NCI-H82 treated with DMSO at 0.1 percent for 48 hours (cell line): ENCODE measurements around the gene MAPK14.
A peak's percentile ranks its signal among the peaks of the same experiment; 100 is the strongest.

Experiments
- DNase-seq: peaks from one replicate; lab custom pipeline; 2025; ENCODE audit not compliant: unreplicated experiment; lab: John Stamatoyannopoulos, UW

The MAPK14 gene

GRCh38 chr6:36035225-36035624, 7.6 kb downstream of the MAPK14 start:
- DNase-seq, result no peak

- no peak for DNase-seq
Measured at GRCh38 chr6:36038120-36038876, 10.7 kb downstream of the MAPK14 start.

GRCh38 chr6:36039112-36039511, 11.5 kb downstream of the MAPK14 start:
- no peak for DNase-seq

DNA sequence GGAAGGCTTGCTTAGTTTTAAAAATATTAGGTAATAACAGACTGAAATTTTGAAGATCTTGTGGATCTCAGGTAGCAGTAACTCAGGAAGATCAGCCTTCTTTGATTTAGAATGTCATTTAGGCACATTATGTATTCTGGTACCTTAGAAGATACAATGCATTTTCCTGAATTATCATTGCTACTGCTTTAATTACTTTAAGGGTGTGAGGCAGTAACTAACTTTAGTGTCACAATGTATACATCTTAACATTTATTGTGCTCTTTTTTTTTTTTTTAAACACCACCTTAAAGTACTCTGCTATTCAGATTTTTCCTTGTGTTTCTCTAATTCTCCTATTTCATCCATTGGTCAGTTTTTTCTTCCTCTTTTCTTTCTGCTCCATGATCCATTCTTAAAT, 13.3 kb downstream of the MAPK14 start:
- no peak for DNase-seq

DNA sequence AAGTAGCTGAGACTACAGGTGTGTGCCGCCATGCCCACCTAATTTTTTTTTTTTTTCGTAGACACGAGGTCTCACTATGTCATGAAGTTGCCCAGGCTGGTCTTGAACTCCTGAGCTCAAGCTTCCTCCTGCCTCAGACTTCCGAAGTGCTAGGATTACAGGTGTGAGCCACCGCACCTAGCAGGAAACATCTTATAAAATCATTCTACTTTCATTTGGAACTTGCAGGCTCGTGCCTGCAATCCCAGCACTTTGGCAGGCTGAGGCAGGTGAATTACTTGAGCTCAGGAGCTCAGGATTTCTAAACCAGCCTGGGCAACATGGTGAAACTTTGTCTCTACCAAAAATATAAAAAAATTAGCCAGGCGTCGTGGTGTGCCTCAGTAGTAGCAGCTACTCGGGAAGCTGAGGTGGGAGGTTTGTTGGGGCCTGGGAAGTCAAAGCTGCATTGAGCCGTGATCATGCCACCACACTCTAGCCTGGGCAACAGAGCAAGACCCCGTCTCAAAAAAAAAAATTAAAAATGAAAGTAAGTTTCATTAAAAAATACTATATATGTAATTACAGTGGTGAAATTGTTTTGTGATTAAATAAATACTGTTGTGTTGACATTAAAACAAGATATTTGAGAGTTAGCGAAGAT, 15.1 kb downstream of the MAPK14 start:
- no peak for DNase-seq

DNA sequence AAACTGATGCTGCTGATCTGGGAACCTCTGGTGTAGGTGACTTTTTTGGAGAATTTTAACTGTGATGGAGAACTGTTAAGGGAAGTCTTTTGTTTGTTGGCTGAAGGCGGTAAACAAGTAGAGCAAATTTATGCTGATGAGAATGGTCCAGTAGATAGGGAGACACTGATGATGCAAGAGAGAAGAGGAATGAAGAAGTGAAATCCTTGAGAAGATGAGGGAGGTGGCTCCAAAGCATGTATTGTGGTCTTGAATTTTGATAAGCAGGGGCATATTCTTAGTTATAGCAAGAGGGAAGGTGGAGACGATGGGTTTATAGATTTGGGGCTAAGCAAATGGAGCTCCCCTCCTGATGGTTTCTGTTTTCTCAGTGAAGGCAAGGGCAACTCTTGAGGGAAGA, 22.0 kb downstream of the MAPK14 start:
- DNase-seq, result no peak

DNA sequence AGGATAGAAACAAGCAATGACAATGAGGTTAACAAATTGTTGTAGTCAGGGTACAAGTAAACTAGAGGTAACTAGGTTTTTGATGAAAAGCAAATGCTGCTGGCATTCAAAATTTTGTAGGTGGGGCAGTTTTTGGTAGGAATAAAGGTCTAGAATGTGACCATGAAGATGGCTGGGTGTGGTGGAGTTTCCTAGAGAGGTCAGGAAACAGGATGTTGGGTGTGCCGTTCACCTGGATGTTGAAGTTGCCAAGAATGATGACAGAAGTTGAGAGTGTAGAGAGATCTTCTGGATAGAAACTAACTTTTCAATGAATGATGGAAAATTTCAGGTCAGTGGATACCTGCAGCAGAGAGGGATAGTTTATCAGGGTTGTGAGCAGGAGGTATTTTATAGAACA, 22.7 kb downstream of the MAPK14 start:
- no peak for DNase-seq

DNA sequence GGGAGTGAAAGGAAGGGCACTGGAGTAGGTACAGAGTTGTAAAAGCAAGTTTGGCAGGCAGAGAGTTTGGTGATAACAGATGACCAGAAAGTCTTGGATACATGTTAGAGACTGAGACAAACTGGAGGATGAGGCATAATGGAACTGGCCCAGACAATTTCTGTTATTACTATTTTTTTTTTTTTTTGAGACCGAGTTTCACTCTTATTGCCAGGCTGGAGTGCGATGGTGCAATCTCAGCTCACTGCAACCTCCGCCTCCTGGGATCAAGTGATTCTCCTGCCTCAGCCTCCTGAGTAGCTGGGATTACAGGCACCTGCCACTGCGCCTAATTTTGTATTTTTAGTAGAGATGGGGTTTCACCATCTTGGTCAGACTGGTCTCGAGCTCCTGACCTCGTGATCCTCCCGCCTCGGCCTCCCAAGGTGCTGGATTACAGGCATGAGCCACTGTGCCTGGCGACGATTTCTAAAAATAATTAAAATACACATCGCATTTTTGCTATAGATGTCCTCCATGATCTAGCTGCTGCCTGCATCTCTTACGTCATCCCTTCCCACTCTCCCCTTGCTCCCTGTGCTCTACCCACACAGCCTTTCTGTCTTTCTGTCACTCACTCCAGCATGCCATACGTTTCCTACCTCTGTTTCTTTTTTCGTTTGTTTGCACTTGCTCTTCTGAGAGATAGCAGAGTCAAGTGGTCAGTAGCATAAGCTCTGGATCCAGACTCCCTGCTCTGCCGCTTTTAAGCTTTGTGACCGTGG, 23.5 kb downstream of the MAPK14 start:
- no peak for DNase-seq

- DNase-seq, result no peak
Measured at GRCh38 chr6:36052097-36052496, 24.5 kb downstream of the MAPK14 start.

GRCh38 chr6:36053878-36054277, 26.3 kb downstream of the MAPK14 start:
- no peak for DNase-seq

- peak; percentile 20 for DNase-seq
Measured at GRCh38 chr6:36054415-36054814, 26.8 kb downstream of the MAPK14 start.

GRCh38 chr6:36054956-36055355, 27.3 kb downstream of the MAPK14 start:
- peak; percentile 44 for DNase-seq

DNA sequence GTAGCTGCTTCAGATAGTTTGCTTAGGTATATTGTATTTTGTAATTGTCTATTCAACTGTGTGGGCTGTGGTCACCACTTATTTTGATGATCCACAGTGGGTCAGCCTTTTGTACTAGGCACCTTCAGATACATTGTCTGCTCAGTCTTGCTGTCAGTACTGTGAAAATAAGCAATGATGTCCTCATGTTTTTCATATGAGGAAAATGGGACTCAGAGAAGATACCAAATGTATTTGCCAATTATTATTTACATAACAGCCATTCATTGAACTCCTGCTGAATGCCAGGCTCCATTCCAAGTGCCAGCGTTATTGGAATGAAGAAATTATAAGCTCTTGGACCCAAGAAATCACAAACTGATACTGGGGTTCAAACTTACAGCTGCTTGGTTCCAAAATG, 28.6 kb downstream of the MAPK14 start:
- DNase-seq, result no peak

DNA sequence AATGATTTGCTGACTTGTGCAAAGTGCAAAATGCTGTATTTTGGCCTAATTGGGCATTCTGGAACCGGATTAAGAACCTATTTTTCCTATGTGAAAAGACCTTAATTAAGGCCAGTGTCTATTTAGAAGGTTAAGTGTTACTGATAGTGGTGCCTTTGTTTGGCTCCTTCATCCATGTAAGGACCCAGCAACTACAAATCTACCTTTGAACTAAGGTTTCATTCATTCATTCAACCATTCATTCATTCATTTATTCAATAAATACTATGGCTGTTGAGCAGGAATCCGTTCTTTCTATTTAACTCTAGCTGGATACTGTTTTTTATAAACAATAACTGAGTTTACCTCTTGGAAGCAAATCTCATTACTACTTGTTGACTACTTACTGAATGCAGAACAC, 33.6 kb downstream of the MAPK14 start:
- no peak for DNase-seq

GRCh38 chr6:36062247-36062646, 34.6 kb downstream of the MAPK14 start:
- DNase-seq, result no peak

GRCh38 chr6:36063318-36064060, 35.9 kb downstream of the MAPK14 start:
- no peak for DNase-seq

DNA sequence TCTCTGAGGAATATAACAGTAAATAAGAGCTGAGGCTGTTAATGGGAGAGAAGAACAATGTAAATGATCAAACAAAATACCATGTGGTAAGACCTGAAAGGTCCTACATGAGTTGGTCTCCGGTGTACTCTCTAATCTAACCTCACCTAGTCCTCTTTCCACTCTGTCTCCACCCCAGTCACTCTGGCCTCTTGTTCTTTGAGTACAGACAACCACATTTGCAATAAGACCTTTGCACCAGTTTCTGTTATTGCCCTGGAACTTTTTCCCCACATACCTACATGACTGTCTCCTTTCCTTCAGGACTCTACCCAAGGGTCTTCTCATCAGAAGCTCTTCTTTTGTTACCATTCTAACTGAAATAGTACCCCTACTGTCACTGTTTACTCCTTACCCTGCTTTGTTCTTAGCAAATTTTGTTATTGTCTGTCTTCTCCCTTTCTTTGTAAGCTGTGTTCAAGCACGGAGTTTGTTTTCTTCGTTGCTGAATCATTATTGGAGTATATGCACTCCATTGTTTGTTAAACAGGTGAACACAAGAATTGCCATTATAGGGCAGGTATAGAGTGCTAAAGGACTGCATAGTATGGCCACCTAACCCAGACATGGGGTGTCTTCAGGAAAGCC, 37.3 kb downstream of the MAPK14 start:
- no peak for DNase-seq

GRCh38 chr6:36065916-36066315, 38.3 kb downstream of the MAPK14 start:
- no peak for DNase-seq

- no peak for DNase-seq
Measured at GRCh38 chr6:36066817-36067216, 39.2 kb downstream of the MAPK14 start.

GRCh38 chr6:36067374-36068011, 39.9 kb downstream of the MAPK14 start:
- DNase-seq, result no peak
